H1 (cell line): Measurements from ENCODE around the gene CYB561D2. TPM values are rescaled to one million over a fixed set of nuclear protein-coding genes. Genes with fewer than 3 reads are reported as not detected.

Source experiments
- CTCF ChIA-PET: fragments of 300-600 bp; sonication (Branson Sonifier 250); formaldehyde crosslinking; loops from one replicate; lab custom pipeline; 2021; ENCODE audit not compliant: partially characterized antibody; lab: Charles Lee
- POLR2A ChIA-PET: fragments of 300-600 bp; sonication (Branson Sonifier 250); formaldehyde crosslinking; loops from one replicate; lab custom pipeline; 2021; ENCODE audit warnings: inconsistent platforms; ENCODE audit not compliant: partially characterized antibody; lab: Charles Lee
- DNase-seq, 2 experiments: peaks; one replicate each; pipeline versions ENCODE4 v3.0.0 to v3.0.0-alpha.2; 2010 to 2022; ENCODE audit warnings: low spot score in 2 of 2, low read depth in 1 of 2, mixed read lengths in 1 of 2
- FAIRE-seq: peaks from 2 replicates; lab custom pipeline; 2011; peaks lifted over from hg19 to GRCh38; lab: Jason Lieb, UNC
- H2AFZ ChIP-seq: 2 replicates; pipeline ENCODE4 v1.8.1; 2012; ENCODE audit warnings: low read length, inconsistent platforms
- H2AK5ac ChIP-seq: 2 replicates; pipeline ENCODE4 v1.6.1; 2013; ENCODE audit warnings: low read depth, low read length
- H2BK120ac ChIP-seq: replicated peaks from 2 replicates; pipeline ENCODE3; 2013; ENCODE audit warnings: low read depth, low read length, inconsistent platforms
- H2BK12ac ChIP-seq: 2 replicates; pipeline ENCODE4 v1.6.1; 2013; ENCODE audit warnings: low read depth, low read length
- H2BK15ac ChIP-seq: 2 replicates; pipeline ENCODE4 v1.6.1; 2013; ENCODE audit warnings: low read length
- H2BK20ac ChIP-seq: 2 replicates; pipeline ENCODE4 v1.6.1; 2013; ENCODE audit warnings: low read length
- H2BK5ac ChIP-seq: 2 replicates; pipeline ENCODE4 v1.6.1; 2013; ENCODE audit warnings: low read depth, low read length
- H3K14ac ChIP-seq: 2 replicates; pipeline ENCODE4 v1.6.1; 2013; ENCODE audit warnings: inconsistent platforms; ENCODE audit not compliant: insufficient read length
- H3K18ac ChIP-seq: 2 replicates; pipeline ENCODE4 v1.6.1; 2013; ENCODE audit warnings: low read length; ENCODE audit errors: extremely low read depth
- H3K23ac ChIP-seq: 2 replicates; pipeline ENCODE4 v1.6.1; 2013; ENCODE audit warnings: inconsistent platforms; ENCODE audit not compliant: insufficient read length
- H3K23me2 ChIP-seq: 2 replicates; pipeline ENCODE4 v1.6.1; 2013; ENCODE audit warnings: low read depth, low read length
- H3K27ac ChIP-seq: 2 replicates; pipeline ENCODE4 v1.6.1; 2011; ENCODE audit warnings: low read depth, low read length, inconsistent platforms
- H3K27me3 ChIP-seq, 4 experiments: replicated peaks in 1 of 4; 1 replicate in 1 of 4; 2 replicates in 3 of 4; pipeline versions ENCODE4 v1.6.1 to v1.8.1; 2011 to 2013; ENCODE audit warnings: low read length in 3 of 4, mild to moderate bottlenecking in 3 of 4, inconsistent platforms in 2 of 4, mixed read lengths in 2 of 4, moderate library complexity in 1 of 4; ENCODE audit not compliant: control insufficient read depth in 3 of 4, insufficient read depth in 3 of 4; ENCODE audit errors: extremely low read depth in 1 of 4
- H3K36me3 ChIP-seq, 4 experiments: 2 replicates each; pipeline versions ENCODE4 v1.6.1 to v1.8.1; 2011 to 2013; ENCODE audit warnings: mild to moderate bottlenecking in 4 of 4, low read length in 3 of 4, moderate library complexity in 2 of 4, control low read depth in 1 of 4, inconsistent platforms in 1 of 4; ENCODE audit not compliant: insufficient read depth in 4 of 4, control insufficient read depth in 2 of 4
- H3K4ac ChIP-seq: replicated peaks from 2 replicates; pipeline ENCODE3; 2013; ENCODE audit warnings: low read length, low read depth, mixed read lengths, inconsistent platforms; ENCODE audit not compliant: insufficient read length
- H3K4me1 ChIP-seq, 4 experiments: replicated peaks in 1 of 4; 1 replicate in 1 of 4; 2 replicates in 3 of 4; pipeline versions ENCODE4 v1.6.1 to v1.8.1; 2011 to 2013; ENCODE audit warnings: low read length in 3 of 4, inconsistent platforms in 2 of 4, mixed read lengths in 1 of 4; ENCODE audit not compliant: insufficient read depth in 4 of 4, control insufficient read depth in 3 of 4
- H3K4me2 ChIP-seq, 2 experiments: 2 replicates each; pipeline versions ENCODE4 v1.6.1 to v1.8.1; 2011 to 2013; ENCODE audit warnings: low read depth in 2 of 2, low read length in 2 of 2, control low read depth in 1 of 2, inconsistent platforms in 1 of 2, mild to moderate bottlenecking in 1 of 2; ENCODE audit not compliant: insufficient read depth in 1 of 2
- H3K4me3 ChIP-seq, 4 experiments: fragments of 200-600, 300-600 bp in 1 of 4; sonication (generic), shearing (Covaris generic), sonication (Bioruptor Twin) in 1 of 4; 2 replicates each; pipeline versions ENCODE4 v1.5.1 to v1.8.1; 2011 to 2016; ENCODE audit warnings: low read length in 4 of 4, low read depth in 3 of 4, control low read depth in 2 of 4, inconsistent platforms in 2 of 4, mild to moderate bottlenecking in 2 of 4, mixed read lengths in 1 of 4, moderate library complexity in 1 of 4; ENCODE audit not compliant: insufficient read depth in 2 of 4; ENCODE audit errors: extremely low read depth in 1 of 4
- H3K56ac ChIP-seq: replicated peaks from 2 replicates; pipeline ENCODE3; 2013; ENCODE audit warnings: low read depth, mild to moderate bottlenecking, mixed read lengths, low read length, inconsistent platforms; ENCODE audit not compliant: insufficient read length
- H3K79me1 ChIP-seq: 2 replicates; pipeline ENCODE4 v1.6.1; 2013; ENCODE audit warnings: low read depth, low read length, control low read depth
- H3K79me2 ChIP-seq, 2 experiments: 2 replicates each; pipeline versions ENCODE4 v1.6.1 to v1.8.1; 2012 to 2013; ENCODE audit warnings: low read length in 2 of 2, mild to moderate bottlenecking in 2 of 2, inconsistent platforms in 1 of 2; ENCODE audit not compliant: insufficient read depth in 2 of 2, control insufficient read depth in 1 of 2
- H3K9ac ChIP-seq, 4 experiments: replicated peaks in 1 of 4; 1 replicate in 1 of 4; 2 replicates in 3 of 4; pipeline versions ENCODE4 v1.6.1 to v1.8.1; 2011 to 2013; ENCODE audit warnings: low read depth in 3 of 4, low read length in 3 of 4, control low read depth in 2 of 4, mild to moderate bottlenecking in 2 of 4, moderate library complexity in 2 of 4, inconsistent platforms in 1 of 4; ENCODE audit errors: extremely low read depth in 1 of 4
- H3K9me3 ChIP-seq, 2 experiments: 2 replicates each; pipeline versions ENCODE4 v1.6.1 to v1.8.1; 2012 to 2013; ENCODE audit warnings: mild to moderate bottlenecking in 2 of 2, moderate library complexity in 2 of 2, control low read depth in 1 of 2, inconsistent platforms in 1 of 2, low read depth in 1 of 2, low read length in 1 of 2, mixed read lengths in 1 of 2; ENCODE audit not compliant: insufficient read depth in 2 of 2
- H4K20me1 ChIP-seq, 2 experiments: replicated peaks in 1 of 2; 2 replicates each; pipeline versions ENCODE3 to v1.8.1; 2011 to 2013; ENCODE audit warnings: inconsistent platforms in 2 of 2, low read length in 2 of 2, mild to moderate bottlenecking in 1 of 2; ENCODE audit not compliant: insufficient read depth in 2 of 2, control insufficient read depth in 1 of 2
- H4K5ac ChIP-seq: 2 replicates; pipeline ENCODE4 v1.6.1; 2013; ENCODE audit warnings: low read length, low read depth, mixed read lengths, inconsistent platforms; ENCODE audit not compliant: insufficient read length
- H4K8ac ChIP-seq: 2 replicates; pipeline ENCODE4 v1.8.0; 2013; ENCODE audit warnings: mild to moderate bottlenecking, moderate library complexity, low read length, inconsistent platforms; ENCODE audit not compliant: insufficient read depth; ENCODE audit errors: extremely low read depth
- H4K91ac ChIP-seq: replicated peaks from 2 replicates; pipeline ENCODE3; 2013; ENCODE audit warnings: low read length, mixed read lengths, inconsistent platforms; ENCODE audit not compliant: insufficient read length
- FOSL1 ChIP-seq: IDR thresholded peaks from 2 replicates; pipeline ENCODE4 v1.6.1; 2011; ENCODE audit warnings: mild to moderate bottlenecking, low read depth, low read length, moderate library complexity; ENCODE audit not compliant: insufficient read depth
- WGBS, 2 experiments: shearing (Covaris generic) in 1 of 2; methylation state at CpG; one replicate each; pipeline versions ENCODE4 v1.1.6 to v1.1.7; 2013 to 2015; ENCODE audit warnings: low lambda C conversion rate in 2 of 2, mixed read lengths in 2 of 2, inconsistent platforms in 1 of 2, low coverage in 1 of 2, missing lambda C conversion rate in 1 of 2; ENCODE audit not compliant: insufficient replicate concordance in 2 of 2, insufficient coverage in 1 of 2, insufficient read length in 1 of 2; ENCODE audit errors: extremely low coverage in 1 of 2, missing lambda C conversion rate in 1 of 2; 5-methylcytosine and 5-hydroxymethylcytosine counted together
- polyA plus RNA-seq, 7 experiments: library from polyadenylated mRNA; depleted of rRNA in 3 of 7; stranded (reverse) in 5 of 7; unstranded in 2 of 7; fragments of >200 nt in 5 of 7; fragments of 200-250 nt in 2 of 7; gene quantifications; 1 replicate in 5 of 7; 2 replicates in 1 of 7; 4 replicates in 1 of 7; pipeline versions ENCODE4 v1.2.1 to v1.2.3, GENCODE V29; 2011 to 2013; ENCODE audit warnings: missing spikeins in 2 of 7, mixed read lengths in 2 of 7
- total RNA-seq: library from RNA; stranded (reverse); fragmentation: NEBNext Ultra II Directional; extraction: Animal tissue kit (Norgen Biotek cat#: 25700); gene quantifications from 2 replicates; pipeline ENCODE4 v1.2.1, GENCODE V29; 2021

Gene CYB561D2
- total and polyA plus RNA-seq, 2 of the 8 experiments (the other 6 are each of a cell fraction or from before 2014, with no cell fraction given), result 9.8 to 34.0 TPM

GRCh38 chr3:50314816-50315215 lies 35.8 kb upstream of the CYB561D2 start:
- H3K23ac ChIP-seq, result no peak overlapping the region
- no peak overlapping the region for H2BK120ac ChIP-seq
- H2BK5ac ChIP-seq, result no peak overlapping the region
- peaks cover 3 to 8% of the 10 kb centered on the region in 2 experiments; a peak in 1 of 4 replicates for H3K9me3 ChIP-seq
- H2AK5ac ChIP-seq, result no peak overlapping the region
- no peak overlapping the region for H2BK15ac ChIP-seq
- peaks cover 13 to 32% (median 26%) of the 10 kb centered on the region in 4 experiments for H3K36me3 ChIP-seq
- no peak overlapping the region for H3K4me2 ChIP-seq
- H3K4me3 ChIP-seq, result no peak overlapping the region
- no peak overlapping the region for H3K9ac ChIP-seq
- H3K23me2 ChIP-seq, result no peaks in the 10 kb centered on the region
- no peak overlapping the region for H3K14ac ChIP-seq
- H2AFZ ChIP-seq, result no peak overlapping the region
- WGBS, 2 experiments, result 100% methylated on average over 4 of the region's 4 CpGs; no CpG with 5 or more reads in 1 of the 2 experiments
- peaks cover 16 to 28% of the 10 kb centered on the region in 2 experiments for H4K20me1 ChIP-seq
- no peak overlapping the region for H4K91ac ChIP-seq
- H2BK20ac ChIP-seq, result no peak overlapping the region
- peaks cover 0 to 4% (median 2%) of the 10 kb centered on the region in 4 experiments; a peak in 3 of 7 replicates for H3K4me1 ChIP-seq
- FAIRE-seq, result no peak
- H3K56ac ChIP-seq, result no peak overlapping the region
- no peak overlapping the region for H3K27ac ChIP-seq
- no peaks in the 10 kb centered on the region for H3K27me3 ChIP-seq
- peaks cover 10% of the 10 kb centered on the region for H3K79me1 ChIP-seq
- DNase-seq, result no peak
- no peak overlapping the region for H2BK12ac ChIP-seq
- H3K79me2 ChIP-seq, result peaks cover 0 to 15% of the 10 kb centered on the region in 2 experiments; a peak in 3 of 4 replicates
- no peak overlapping the region for H4K8ac ChIP-seq
- POLR2A ChIA-PET, result interaction anchor here (0.9 to 12.6 kb wide), 6 partner anchors 13 to 113 kb away, joined by 3 to 149 read pairs (median 4); partner anchors contain the start of genes CYB561D2, HYAL1, HYAL3 and NAA80
- H3K18ac ChIP-seq, result no peak overlapping the region
- CTCF ChIA-PET, result interaction anchor here (0.6 to 1.8 kb wide), 11 partner anchors 9 to 657 kb away, joined by 3 to 12 read pairs (median 3); partner anchors contain the start of genes HYAL3, LSMEM2 and NAA80
- no peak overlapping the region for H3K4ac ChIP-seq
- H4K5ac ChIP-seq, result no peak overlapping the region
- TF ChIP-seq FOSL1, result no peak
